Right lobe of liver (tissue), 4 donors: ENCODE results near the gene AKIP1.

Experiments
- POLR2A ChIP-seq: fragments of 450-650 bp; IDR thresholded peaks from one replicate; pipeline ENCODE4 v1.6.1; 2017; ENCODE audit warnings: antibody characterized with exemption, mild to moderate bottlenecking
- TF ChIP-seq, protein P1 (sequence below), 4 donors: fragments of 200-600 bp in 3 of 4; fragments of 450-650 bp in 1 of 4; IDR thresholded peaks; one replicate each; pipeline versions ENCODE4 v1.5.1 to v1.8.0; 2016 to 2022; ENCODE audit warnings: antibody characterized with exemption in 4 of 4, mild to moderate bottlenecking in 2 of 4
- donor health status: DM: no; HTN: no; CAD: no.
- donor health status: DM: no; HTN: no; CAD: no.
- donor health status: DM: no; HTN: yes; CAD: no.

- TF ChIP-seq, protein P1, sequence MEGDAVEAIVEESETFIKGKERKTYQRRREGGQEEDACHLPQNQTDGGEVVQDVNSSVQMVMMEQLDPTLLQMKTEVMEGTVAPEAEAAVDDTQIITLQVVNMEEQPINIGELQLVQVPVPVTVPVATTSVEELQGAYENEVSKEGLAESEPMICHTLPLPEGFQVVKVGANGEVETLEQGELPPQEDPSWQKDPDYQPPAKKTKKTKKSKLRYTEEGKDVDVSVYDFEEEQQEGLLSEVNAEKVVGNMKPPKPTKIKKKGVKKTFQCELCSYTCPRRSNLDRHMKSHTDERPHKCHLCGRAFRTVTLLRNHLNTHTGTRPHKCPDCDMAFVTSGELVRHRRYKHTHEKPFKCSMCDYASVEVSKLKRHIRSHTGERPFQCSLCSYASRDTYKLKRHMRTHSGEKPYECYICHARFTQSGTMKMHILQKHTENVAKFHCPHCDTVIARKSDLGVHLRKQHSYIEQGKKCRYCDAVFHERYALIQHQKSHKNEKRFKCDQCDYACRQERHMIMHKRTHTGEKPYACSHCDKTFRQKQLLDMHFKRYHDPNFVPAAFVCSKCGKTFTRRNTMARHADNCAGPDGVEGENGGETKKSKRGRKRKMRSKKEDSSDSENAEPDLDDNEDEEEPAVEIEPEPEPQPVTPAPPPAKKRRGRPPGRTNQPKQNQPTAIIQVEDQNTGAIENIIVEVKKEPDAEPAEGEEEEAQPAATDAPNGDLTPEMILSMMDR (IDR thresholded peaks at IDR 0.05), result peak; percentile 56 to 65 (median 60)
- no peak for TF ChIP-seq POLR2A
Measured at GRCh38 chr11:8959546-8960166, 48.7 kb downstream of the AKIP1 start.
